Adrenal gland (tissue), 5 donors: Measurements from ENCODE around the gene ZDHHC7.

Experiments
- POLR2A ChIP-seq, 2 donors: fragments of 450-650 bp; IDR thresholded peaks; one replicate each; pipeline ENCODE4 v1.6.1; 2017; ENCODE audit warnings: antibody characterized with exemption in 2 of 2, mild to moderate bottlenecking in 2 of 2, moderate library complexity in 1 of 2
- TF ChIP-seq, protein P1 (sequence below), 6 experiments: fragments of 450-650 bp in 4 of 6; fragments of 200-600 bp in 2 of 6; sonication (generic) in 1 of 6; IDR thresholded peaks; 1 replicate in 5 of 6; 2 replicates in 1 of 6; pipeline versions ENCODE4 v1.5.1 to v1.8.0; 2016 to 2021; ENCODE audit warnings: antibody characterized with exemption in 6 of 6, mild to moderate bottlenecking in 2 of 6, moderate library complexity in 1 of 6
- donor health status: DM: no; HTN: no; CAD: no.

DNA sequence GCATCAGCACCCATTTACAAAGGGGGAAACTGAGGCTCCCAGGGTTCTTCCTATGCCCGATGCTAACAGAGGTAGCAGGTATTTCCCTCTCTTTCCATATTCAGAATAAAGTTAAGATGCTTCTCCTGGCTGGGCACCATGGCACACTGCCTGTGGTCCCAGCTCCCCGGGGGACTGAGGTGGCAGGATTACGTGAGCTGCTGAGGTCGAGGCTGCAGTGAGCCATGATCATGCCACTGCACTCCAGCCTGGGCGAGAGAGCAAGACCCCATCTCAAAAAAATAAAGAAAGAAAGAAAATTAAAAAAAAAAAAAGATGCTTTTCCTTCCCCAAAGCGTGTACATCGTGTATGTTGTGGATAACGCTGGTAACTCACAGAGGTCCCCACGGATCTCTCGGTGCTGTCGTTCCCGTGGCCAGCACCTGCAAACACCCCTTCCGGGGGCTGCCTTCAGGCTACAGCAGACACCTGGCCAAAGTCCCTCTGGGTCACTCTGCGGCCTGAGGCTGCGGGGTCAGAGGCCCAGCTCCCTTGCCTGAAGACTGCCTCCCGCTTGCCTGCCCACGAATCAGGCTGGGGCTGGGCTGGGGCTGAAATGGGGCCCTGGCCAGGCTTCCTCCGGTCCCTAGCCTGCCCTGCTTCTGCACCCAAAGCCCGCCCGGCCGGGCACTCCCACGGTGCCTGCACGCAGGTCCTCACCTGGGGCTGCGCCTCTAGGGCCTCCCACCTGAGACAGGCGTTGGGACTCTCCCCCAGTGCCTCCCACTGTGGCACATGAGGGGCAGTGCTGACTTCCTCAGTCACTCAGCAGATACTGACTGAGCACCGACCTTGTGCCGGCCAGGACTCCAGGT is 63.1 kb downstream of the ZDHHC7 start:
- TF ChIP-seq, protein P1, sequence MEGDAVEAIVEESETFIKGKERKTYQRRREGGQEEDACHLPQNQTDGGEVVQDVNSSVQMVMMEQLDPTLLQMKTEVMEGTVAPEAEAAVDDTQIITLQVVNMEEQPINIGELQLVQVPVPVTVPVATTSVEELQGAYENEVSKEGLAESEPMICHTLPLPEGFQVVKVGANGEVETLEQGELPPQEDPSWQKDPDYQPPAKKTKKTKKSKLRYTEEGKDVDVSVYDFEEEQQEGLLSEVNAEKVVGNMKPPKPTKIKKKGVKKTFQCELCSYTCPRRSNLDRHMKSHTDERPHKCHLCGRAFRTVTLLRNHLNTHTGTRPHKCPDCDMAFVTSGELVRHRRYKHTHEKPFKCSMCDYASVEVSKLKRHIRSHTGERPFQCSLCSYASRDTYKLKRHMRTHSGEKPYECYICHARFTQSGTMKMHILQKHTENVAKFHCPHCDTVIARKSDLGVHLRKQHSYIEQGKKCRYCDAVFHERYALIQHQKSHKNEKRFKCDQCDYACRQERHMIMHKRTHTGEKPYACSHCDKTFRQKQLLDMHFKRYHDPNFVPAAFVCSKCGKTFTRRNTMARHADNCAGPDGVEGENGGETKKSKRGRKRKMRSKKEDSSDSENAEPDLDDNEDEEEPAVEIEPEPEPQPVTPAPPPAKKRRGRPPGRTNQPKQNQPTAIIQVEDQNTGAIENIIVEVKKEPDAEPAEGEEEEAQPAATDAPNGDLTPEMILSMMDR (IDR thresholded peaks at IDR 0.05) = no peak
- no peak for TF ChIP-seq POLR2A (IDR thresholded peaks at IDR 0.05)
